ENCODE measurements around the gene FCRLA.
"Not testable (repeated sequence)": the region's sequence is repeated elsewhere in the genome, so short reads cannot be mapped to it uniquely, and the experiment has no call there.

DNA sequence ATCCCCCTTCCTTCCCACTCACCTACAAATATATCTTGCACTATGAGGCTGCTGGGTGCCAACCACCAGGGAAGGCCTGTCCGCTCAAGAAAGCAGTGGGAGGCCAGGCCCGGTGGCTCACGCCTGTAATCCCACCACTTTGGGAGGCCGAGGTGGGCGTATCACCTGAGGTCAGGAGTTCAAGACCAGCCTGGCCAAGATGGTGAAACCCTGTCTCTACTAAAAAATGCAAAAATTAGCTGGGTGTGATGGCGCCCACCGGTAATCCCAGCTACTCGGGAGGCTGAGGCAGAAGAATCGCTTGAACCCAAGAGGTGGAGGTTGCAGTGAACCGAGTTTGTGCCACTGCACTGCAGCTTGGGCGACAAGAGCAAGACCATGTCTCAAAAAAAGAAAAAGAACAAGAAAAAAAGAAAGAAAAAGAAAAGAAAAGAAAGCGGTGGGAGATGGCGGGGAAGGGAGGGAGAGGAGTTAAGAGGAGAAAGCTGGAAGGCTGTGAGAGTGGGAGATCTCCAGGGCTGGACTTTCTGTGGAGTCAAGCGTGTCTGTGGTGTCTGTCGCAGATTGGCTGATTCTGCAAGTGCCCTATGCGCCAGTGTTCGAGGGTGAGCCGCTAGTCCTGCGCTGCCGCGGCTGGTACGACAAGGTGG lies 18.4 kb downstream of the FCRLA start:
- TF ChIP-seq, protein P1, sequence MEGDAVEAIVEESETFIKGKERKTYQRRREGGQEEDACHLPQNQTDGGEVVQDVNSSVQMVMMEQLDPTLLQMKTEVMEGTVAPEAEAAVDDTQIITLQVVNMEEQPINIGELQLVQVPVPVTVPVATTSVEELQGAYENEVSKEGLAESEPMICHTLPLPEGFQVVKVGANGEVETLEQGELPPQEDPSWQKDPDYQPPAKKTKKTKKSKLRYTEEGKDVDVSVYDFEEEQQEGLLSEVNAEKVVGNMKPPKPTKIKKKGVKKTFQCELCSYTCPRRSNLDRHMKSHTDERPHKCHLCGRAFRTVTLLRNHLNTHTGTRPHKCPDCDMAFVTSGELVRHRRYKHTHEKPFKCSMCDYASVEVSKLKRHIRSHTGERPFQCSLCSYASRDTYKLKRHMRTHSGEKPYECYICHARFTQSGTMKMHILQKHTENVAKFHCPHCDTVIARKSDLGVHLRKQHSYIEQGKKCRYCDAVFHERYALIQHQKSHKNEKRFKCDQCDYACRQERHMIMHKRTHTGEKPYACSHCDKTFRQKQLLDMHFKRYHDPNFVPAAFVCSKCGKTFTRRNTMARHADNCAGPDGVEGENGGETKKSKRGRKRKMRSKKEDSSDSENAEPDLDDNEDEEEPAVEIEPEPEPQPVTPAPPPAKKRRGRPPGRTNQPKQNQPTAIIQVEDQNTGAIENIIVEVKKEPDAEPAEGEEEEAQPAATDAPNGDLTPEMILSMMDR (IDR thresholded peaks at IDR 0.05): not testable (repeated sequence)
- TF ChIP-seq EZH2 (IDR thresholded peaks at IDR 0.05; ENCODE audit: borderline replicate concordance, insufficient read depth, low read depth, low read length, poor library complexity, severe bottlenecking): not testable (repeated sequence)
